Measurements from ENCODE around the gene WDR47. TPM values are rescaled to one million over a fixed set of nuclear protein-coding genes. Genes with fewer than 3 reads are reported as not detected.

Gene WDR47
- total RNA-seq, 1 experiment from 2014 or later = 6.6 TPM

DNA sequence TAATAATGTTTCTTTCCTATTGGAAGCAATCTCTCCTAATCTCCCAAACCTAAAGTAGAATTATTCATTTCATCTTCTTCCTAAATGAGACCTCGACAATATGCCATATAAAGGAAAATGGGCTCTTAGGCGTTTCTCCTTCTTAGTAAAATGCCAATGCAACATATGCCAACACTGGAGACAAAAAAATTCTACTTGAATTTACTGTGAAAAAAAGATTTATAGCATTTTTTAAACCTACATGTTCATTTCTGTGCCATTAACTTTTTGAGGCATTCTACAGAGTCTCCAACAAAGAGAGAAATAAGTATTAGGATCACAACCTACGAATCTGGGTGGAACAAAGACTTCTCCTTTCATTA lies 1.3 kb downstream of the WDR47 start:
- no CpG with 5 or more reads among the region's 3 CpGs for WGBS (ENCODE audit: extremely low coverage, insufficient read length, low lambda C conversion rate)
- Histone ChIP-seq H2BK20ac (ENCODE audit: low read depth, low read length, poor library complexity, severe bottlenecking) (no peak overlapping the region), H3K4me1 (ENCODE audit: insufficient read depth, low read length) (no peaks in the 10 kb centered on the region), H3K9ac (ENCODE audit: extremely low read depth, insufficient read length, low read length) (no peak overlapping the region), H2AK5ac (ENCODE audit: insufficient read length, low read length) (no peak overlapping the region), H3K27ac (ENCODE audit: insufficient read length, low read depth, low read length) (no peak overlapping the region), H3K14ac (ENCODE audit: insufficient read depth, low read length) (no peak overlapping the region), H2BK120ac (ENCODE audit: low read depth, low read length, poor library complexity, severe bottlenecking) (no peak overlapping the region), H3K9me3 (ENCODE audit: control insufficient read depth, low read depth, low read length) (no peaks in the 10 kb centered on the region), H4K5ac (ENCODE audit: insufficient read length, low read depth, low read length) (no peak overlapping the region), H3K56ac (ENCODE audit: insufficient read length, low read depth, low read length) (no peak overlapping the region), H3K4me2 (ENCODE audit: insufficient read depth, insufficient read length, low read length) (peak overlapping the region; percentile 63), H4K20me1 (ENCODE audit: control insufficient read depth, insufficient read depth, insufficient read length) (no peaks in the 10 kb centered on the region), H2BK5ac (ENCODE audit: insufficient read length, low read length) (no peak overlapping the region), H4K8ac (replicated peaks; ENCODE audit: insufficient read length, low read depth, low read length) (no peak overlapping the region), H3T11ph (ENCODE audit: low read length) (no peak overlapping the region), H3K27me3 (ENCODE audit: insufficient read depth, low read length) (no peaks in the 10 kb centered on the region), H3K4ac (ENCODE audit: low read depth, low read length) (no peak overlapping the region), H4K91ac (ENCODE audit: insufficient read length, low read depth, low read length) (no peak overlapping the region), H2AFZ (ENCODE audit: low read length) (no peak overlapping the region), H3K79me1 (ENCODE audit: insufficient read depth, low read depth, low read length, poor library complexity, severe bottlenecking) (no peaks in the 10 kb centered on the region), H3K18ac (ENCODE audit: insufficient read length, low read depth, low read length) (no peak overlapping the region), H3K23ac (ENCODE audit: insufficient read length, low read depth, low read length) (no peak overlapping the region), H2BK15ac (ENCODE audit: low read depth, low read length) (no peak overlapping the region), H3K23me2 (ENCODE audit: insufficient read length, low read depth, low read length, poor library complexity, severe bottlenecking) (peaks cover 7% of the 10 kb centered on the region), H3K79me2 (ENCODE audit: insufficient read depth, low read length) (no peaks in the 10 kb centered on the region), H2BK12ac (ENCODE audit: insufficient read length, low read depth, low read length) (no peak overlapping the region)
- Mint-ChIP-seq H3K4me3 (peak overlapping the region; percentile 83 to 95), H3K27ac (no peak overlapping the region; a peak in 1 of 7 replicates), H3K4me1 (peaks cover 11 to 12% of the 10 kb centered on the region in 2 experiments), H3K36me3 (ENCODE audit: insufficient read depth in 1 of 3, low read depth in 3 of 3) (no peaks in the 10 kb centered on the region), H3K27me3 (ENCODE audit: low read depth) (peaks cover 2% of the 10 kb centered on the region; the same call in 1 of the 2 replicates), H3K9me3 (no peaks in the 10 kb centered on the region)
- no peak for DNase-seq
- no peak for TF ChIP-seq CTCF (conservative IDR thresholded peaks at IDR 0.05)
